ENCODE data around the gene KBTBD7. TPM values are rescaled to one million over a fixed set of nuclear protein-coding genes. Genes with fewer than 3 reads are reported as not detected.

The KBTBD7 gene
- total and polyA plus RNA-seq, 10 donors: 2.8 to 14.9 (median 9.2) TPM

GRCh38 chr13:41199526-41199925 lies 5.2 kb upstream of the KBTBD7 start:
- DNase-seq: no peak
- no peaks in the 10 kb centered on the region for H3K9me3 ChIP-seq
- no peaks in the 10 kb centered on the region for H3K27me3 ChIP-seq (replicated peaks in 1 of 7)
- H3K4me3 ChIP-seq: peak overlapping the region in 1 of 8 donors; percentile 19
- 33 to 58% (median 43%) methylated on average over 2 of the region's 2 CpGs for WGBS, 5 donors
- peaks cover 0 to 37% (median 16%) of the 10 kb centered on the region in 6 donors for H3K4me1 ChIP-seq
- intact Hi-C loops (cut with DNase I; ENCODE audit: low total_unique reads): no loop called here
- peak overlapping the region in 7 of 8 donors; percentile 6 to 77 (median 70) for H3K27ac ChIP-seq
- no peaks in the 10 kb centered on the region for H3K36me3 ChIP-seq
- no peak for TF ChIP-seq POLR2AphosphoS5 (IDR thresholded peaks at IDR 0.05)
- no peak for TF ChIP-seq POLR2A (IDR thresholded peaks at IDR 0.05)
- TF ChIP-seq, protein P1, sequence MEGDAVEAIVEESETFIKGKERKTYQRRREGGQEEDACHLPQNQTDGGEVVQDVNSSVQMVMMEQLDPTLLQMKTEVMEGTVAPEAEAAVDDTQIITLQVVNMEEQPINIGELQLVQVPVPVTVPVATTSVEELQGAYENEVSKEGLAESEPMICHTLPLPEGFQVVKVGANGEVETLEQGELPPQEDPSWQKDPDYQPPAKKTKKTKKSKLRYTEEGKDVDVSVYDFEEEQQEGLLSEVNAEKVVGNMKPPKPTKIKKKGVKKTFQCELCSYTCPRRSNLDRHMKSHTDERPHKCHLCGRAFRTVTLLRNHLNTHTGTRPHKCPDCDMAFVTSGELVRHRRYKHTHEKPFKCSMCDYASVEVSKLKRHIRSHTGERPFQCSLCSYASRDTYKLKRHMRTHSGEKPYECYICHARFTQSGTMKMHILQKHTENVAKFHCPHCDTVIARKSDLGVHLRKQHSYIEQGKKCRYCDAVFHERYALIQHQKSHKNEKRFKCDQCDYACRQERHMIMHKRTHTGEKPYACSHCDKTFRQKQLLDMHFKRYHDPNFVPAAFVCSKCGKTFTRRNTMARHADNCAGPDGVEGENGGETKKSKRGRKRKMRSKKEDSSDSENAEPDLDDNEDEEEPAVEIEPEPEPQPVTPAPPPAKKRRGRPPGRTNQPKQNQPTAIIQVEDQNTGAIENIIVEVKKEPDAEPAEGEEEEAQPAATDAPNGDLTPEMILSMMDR (IDR thresholded peaks at IDR 0.05 in 8 of 11, conservative IDR thresholded peaks at IDR 0.05 in 3 of 11): no peak

- 40 to 53% (median 41%) methylated on average over 5 of the region's 5 CpGs for WGBS, 5 donors
- Histone ChIP-seq H3K27ac (peak overlapping the region in 7 of 8 donors; percentile 6 to 77 (median 70)), H3K27me3 (replicated peaks in 1 of 7) (no peaks in the 10 kb centered on the region), H3K4me3 (peak overlapping the region in 1 of 8 donors; percentile 19), H3K9me3 (no peaks in the 10 kb centered on the region), H3K4me1 (peaks cover 0 to 38% (median 16%) of the 10 kb centered on the region in 6 donors), H3K36me3 (no peaks in the 10 kb centered on the region)
- no peak for DNase-seq
- no peak for TF ChIP-seq POLR2A (IDR thresholded peaks at IDR 0.05)
- TF ChIP-seq POLR2AphosphoS5 (IDR thresholded peaks at IDR 0.05): no peak
- TF ChIP-seq, protein P1 (IDR thresholded peaks at IDR 0.05 in 8 of 11, conservative IDR thresholded peaks at IDR 0.05 in 3 of 11): no peak
- intact Hi-C loops (cut with DNase I; ENCODE audit: low total_unique reads): no loop called here
Measured at GRCh38 chr13:41199079-41199478, 4.7 kb upstream of the KBTBD7 start.

DNA sequence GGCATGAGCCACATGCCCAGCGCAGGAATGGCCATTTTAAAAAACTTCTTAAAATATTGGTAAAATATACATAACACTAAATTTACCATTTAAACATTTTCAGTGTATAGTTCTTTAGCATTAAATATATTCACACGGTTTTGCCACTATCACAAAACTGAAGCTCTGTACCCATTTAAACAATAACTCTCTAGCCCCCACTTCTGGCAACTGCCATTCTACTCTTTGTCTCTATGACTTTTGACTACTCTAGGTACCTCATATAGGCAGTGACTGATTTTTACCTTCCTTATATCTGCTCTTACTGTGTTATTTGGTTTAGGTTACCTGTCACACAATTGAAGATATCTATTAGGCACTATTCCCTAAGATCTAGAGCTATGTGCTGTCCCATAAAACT lies 2.3 kb upstream of the KBTBD7 start:
- Histone ChIP-seq H3K36me3 (no peaks in the 10 kb centered on the region), H3K9me3 (no peaks in the 10 kb centered on the region), H3K27me3 (replicated peaks in 1 of 7) (no peaks in the 10 kb centered on the region), H3K27ac (peak overlapping the region in 1 of 8 donors; percentile 9), H3K4me3 (no peak overlapping the region), H3K4me1 (peaks cover 5 to 61% (median 37%) of the 10 kb centered on the region in 6 donors)
- no peak for DNase-seq
- intact Hi-C loops (cut with DNase I; ENCODE audit: low total_unique reads): no loop called here
- TF ChIP-seq, protein P1 (IDR thresholded peaks at IDR 0.05 in 8 of 11, conservative IDR thresholded peaks at IDR 0.05 in 3 of 11): no peak
- TF ChIP-seq POLR2A (IDR thresholded peaks at IDR 0.05): no peak
- WGBS, 5 donors: 74 to 80% (median 79%) methylated on average over 2 of the region's 2 CpGs

DNA sequence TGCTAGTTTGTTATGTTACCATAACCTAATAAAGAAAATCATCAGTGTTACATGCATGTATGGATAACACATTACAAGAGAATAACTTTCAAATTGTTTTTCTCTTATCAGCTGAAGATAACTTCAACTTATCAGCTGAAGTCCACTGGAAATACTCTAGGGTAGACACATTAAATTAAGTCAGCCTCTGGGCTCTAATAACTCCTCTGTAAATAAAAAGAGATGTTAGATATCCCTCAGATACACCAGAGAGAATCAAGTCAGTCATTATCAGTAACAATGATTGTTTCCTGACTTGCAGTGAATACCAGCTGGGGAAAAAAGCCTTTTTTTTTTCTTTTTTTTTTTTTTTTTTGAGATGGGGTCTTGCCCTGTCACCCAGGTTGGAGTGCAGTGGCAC lies 1.6 kb upstream of the KBTBD7 start:
- Histone ChIP-seq H3K36me3 (no peaks in the 10 kb centered on the region), H3K4me3 (no peak overlapping the region), H3K27ac (peak overlapping the region in 1 of 8 donors; percentile 9), H3K4me1 (peaks cover 5 to 67% (median 37%) of the 10 kb centered on the region in 6 donors), H3K27me3 (replicated peaks in 1 of 7) (no peaks in the 10 kb centered on the region), H3K9me3 (no peaks in the 10 kb centered on the region)
- intact Hi-C loops (cut with DNase I; ENCODE audit: low total_unique reads): no loop called here
- TF ChIP-seq POLR2AphosphoS5 (IDR thresholded peaks at IDR 0.05): no peak
- TF ChIP-seq, protein P1 (IDR thresholded peaks at IDR 0.05 in 8 of 11, conservative IDR thresholded peaks at IDR 0.05 in 3 of 11): no peak
- TF ChIP-seq POLR2A (IDR thresholded peaks at IDR 0.05): no peak
- no peak for DNase-seq

All from spleen (tissue), 11 donors.